SIG-M5 treated with dmso at 0.1 percent for 504 hours (cell line): Measurements from ENCODE around the gene MTHFSD.

Source experiments
- DNase-seq: peaks from one replicate; lab custom pipeline; 2025; ENCODE audit not compliant: unreplicated experiment; lab: John Stamatoyannopoulos, UW

The MTHFSD gene

GRCh38 chr16:86555704-86556075 is 655 bp upstream of the MTHFSD start:
- no peak for DNase-seq

GRCh38 chr16:86554599-86554916 is 477 bp downstream of the MTHFSD start:
- DNase-seq = no peak

GRCh38 chr16:86553356-86553755 is 1.7 kb downstream of the MTHFSD start:
- DNase-seq = no peak

GRCh38 chr16:86550281-86550680 is 4.8 kb downstream of the MTHFSD start:
- DNase-seq = no peak

- no peak for DNase-seq
These were observed 5.2 kb downstream of the MTHFSD start for GRCh38 chr16:86549893-86550190.

- DNase-seq = no peak
These were observed 5.8 kb downstream of the MTHFSD start for GRCh38 chr16:86549076-86549892.

- DNase-seq = no peak
These were observed 7.7 kb downstream of the MTHFSD start for GRCh38 chr16:86547286-86547685.

- no peak for DNase-seq
These were observed 8.4 kb downstream of the MTHFSD start for GRCh38 chr16:86546638-86547013.

- DNase-seq = no peak
These were observed 8.9 kb downstream of the MTHFSD start for GRCh38 chr16:86545954-86546637.

GRCh38 chr16:86545481-86545880 is 9.6 kb downstream of the MTHFSD start:
- no peak for DNase-seq

- no peak for DNase-seq
These were observed 12.0 kb downstream of the MTHFSD start for GRCh38 chr16:86542756-86543750.

- no peak for DNase-seq
These were observed 13.5 kb downstream of the MTHFSD start for GRCh38 chr16:86541560-86541959.

- DNase-seq = no peak
These were observed 14.1 kb downstream of the MTHFSD start for GRCh38 chr16:86540894-86541293.

GRCh38 chr16:86538196-86538780 is 16.7 kb downstream of the MTHFSD start:
- DNase-seq = no peak

GRCh38 chr16:86537486-86537885 is 17.5 kb downstream of the MTHFSD start:
- DNase-seq = no peak

GRCh38 chr16:86536621-86537020 is 18.4 kb downstream of the MTHFSD start:
- no peak for DNase-seq

GRCh38 chr16:86534779-86535615 is 20.0 kb downstream of the MTHFSD start:
- DNase-seq = no peak

GRCh38 chr16:86533767-86534351 is 21.2 kb downstream of the MTHFSD start:
- no peak for DNase-seq

GRCh38 chr16:86533076-86533475 is 22.0 kb downstream of the MTHFSD start:
- DNase-seq = no peak

GRCh38 chr16:86532526-86532815 is 22.6 kb downstream of the MTHFSD start:
- DNase-seq = no peak
